A549 (cell line): ENCODE data around the gene TGFBI.

Source experiments
- BHLHE40 ChIP-seq: IDR thresholded peaks from 2 replicates; pipeline ENCODE4 v1.6.1; 2012; ENCODE audit warnings: low read depth, low read length, inconsistent platforms
- CTCF ChIP-seq: fragments of >200 bp; sonication (Bioruptor Twin); formaldehyde crosslinking; IDR thresholded peaks from 3 replicates; pipeline ENCODE4 v1.5.1; 2016
- E2F6 ChIP-seq: IDR thresholded peaks from 2 replicates; pipeline ENCODE4 v1.6.1; 2012; ENCODE audit warnings: low read depth, borderline replicate concordance
- ELK1 ChIP-seq: fragments of 150-350 bp; IDR thresholded peaks from 2 replicates; pipeline ENCODE4 v1.6.1; 2014; ENCODE audit warnings: low read depth, mild to moderate bottlenecking, low read length
- EP300 ChIP-seq, 2 experiments: fragments of >200 bp; sonication (Bioruptor Twin); formaldehyde crosslinking; IDR thresholded peaks; 2 replicates in 1 of 2; 3 replicates in 1 of 2; pipeline ENCODE4 v1.6.1; 2016 to 2017
- HOXB13 ChIP-seq: fragments of 250-450 bp; sonication (Bioruptor Pico); IDR thresholded peaks from 2 replicates; pipeline ENCODE4 v1.5.0; 2020; ENCODE audit warnings: low read depth, mild to moderate bottlenecking, moderate library complexity
- MAX ChIP-seq: IDR thresholded peaks from 2 replicates; pipeline ENCODE4 v1.6.1; 2012
- POLR2A ChIP-seq: IDR thresholded peaks from 2 replicates; pipeline ENCODE4 v1.6.1; 2012; ENCODE audit warnings: mild to moderate bottlenecking, low read length
- TP53 ChIP-seq: fragments of 250-450 bp; sonication (Bioruptor Pico); IDR thresholded peaks from 2 replicates; pipeline ENCODE4 v1.5.0; 2021; ENCODE audit warnings: mild to moderate bottlenecking, moderate library complexity

GRCh38 chr5:135988546-135988945, 40.2 kb upstream of the TGFBI start:
- no peak for TF ChIP-seq CTCF
- no peak for TF ChIP-seq POLR2A
- TF ChIP-seq HOXB13: no peak
- no peak for TF ChIP-seq BHLHE40
- no peak for TF ChIP-seq TP53
- TF ChIP-seq EP300 (IDR thresholded peaks at IDR 0.05): no peak
- no peak for TF ChIP-seq ELK1
- no peak for TF ChIP-seq E2F6
- no peak for TF ChIP-seq MAX
